CD4-positive, alpha-beta T cell treated with Interferon gamma for 1 hour (primary cell): ENCODE results near the gene PHYHD1.
A peak's percentile ranks its signal among the peaks of the same experiment; 100 is the strongest.

Source experiments
- DNase-seq: peaks from one replicate; pipeline ENCODE4 v3.0.0-alpha.2; 2020

The PHYHD1 gene

DNA sequence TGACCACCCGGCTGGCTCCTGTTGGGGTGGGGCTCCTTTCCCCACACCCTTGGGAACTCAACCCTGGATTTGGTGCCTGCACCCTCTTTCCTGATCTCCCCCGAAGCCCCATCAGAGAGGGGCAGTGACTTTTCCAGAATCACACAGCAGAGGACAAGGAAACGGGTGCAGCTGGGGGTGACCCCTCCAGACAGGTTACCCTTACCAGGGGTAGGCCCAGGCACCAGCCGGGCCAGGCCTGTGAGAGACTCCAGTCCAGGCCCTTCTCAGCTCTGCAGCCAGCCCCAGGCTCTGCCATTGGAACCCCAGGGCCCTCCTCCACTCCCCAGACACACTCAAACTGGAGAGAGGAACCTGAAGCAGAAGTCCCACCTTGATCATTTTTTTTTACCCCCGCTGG lies 19.0 kb upstream of the PHYHD1 start:
- DNase-seq, result no peak

DNA sequence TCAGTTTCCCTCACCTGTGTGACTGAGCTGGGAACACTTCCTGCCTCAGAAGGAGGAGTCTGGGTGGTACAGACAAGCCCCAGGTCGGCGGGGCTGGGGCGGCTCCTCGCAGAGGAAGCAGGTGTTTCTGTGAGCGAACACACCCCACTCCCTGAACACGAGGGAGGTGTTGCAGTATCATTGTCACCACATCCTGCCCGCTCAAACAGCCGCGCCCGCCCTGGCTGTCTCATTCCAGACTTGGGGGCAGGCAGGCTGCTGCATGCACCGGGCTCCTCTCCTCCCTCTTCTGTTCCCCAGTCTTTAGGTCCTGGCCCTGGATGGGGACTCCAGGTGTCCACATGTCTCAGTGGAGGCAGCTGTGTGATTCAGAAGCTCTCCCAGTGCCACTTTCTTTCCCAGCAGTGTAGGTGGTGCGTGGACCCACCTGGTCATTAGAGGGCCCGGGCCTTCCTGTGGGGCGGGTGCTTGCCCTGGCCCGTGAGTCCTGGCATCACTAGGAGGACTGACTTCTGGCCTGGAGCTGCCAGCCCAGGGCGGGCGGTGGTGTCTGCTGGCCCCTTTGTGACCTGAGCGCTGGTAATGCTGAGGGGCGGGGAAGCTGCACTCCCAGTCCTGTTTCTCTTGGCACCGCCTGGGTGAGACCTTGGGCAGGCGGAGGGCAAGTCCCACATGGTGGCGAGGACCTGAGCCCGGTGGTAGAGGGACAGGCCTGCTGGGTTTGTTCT lies 18.3 kb upstream of the PHYHD1 start:
- peak; percentile 85 for DNase-seq

DNA sequence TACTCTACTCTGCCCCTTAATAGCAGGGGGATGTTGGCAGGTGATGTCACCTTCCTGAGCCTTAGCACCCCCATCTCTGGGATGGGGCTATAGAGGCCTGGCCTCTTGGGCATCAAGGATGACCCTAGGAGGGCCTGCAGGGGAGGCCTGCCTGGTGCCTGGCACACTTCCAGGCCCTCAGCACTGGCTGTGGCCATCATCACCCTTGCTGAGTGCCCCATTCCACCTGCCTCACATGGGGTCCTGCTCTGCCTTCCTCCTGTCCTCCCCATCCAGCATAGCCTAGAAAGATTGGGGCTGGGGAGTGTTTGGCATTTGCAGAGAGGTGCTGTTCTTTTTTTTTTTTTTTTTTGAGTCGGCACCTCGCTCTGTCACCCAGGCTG lies 17.7 kb upstream of the PHYHD1 start:
- no peak for DNase-seq

DNA sequence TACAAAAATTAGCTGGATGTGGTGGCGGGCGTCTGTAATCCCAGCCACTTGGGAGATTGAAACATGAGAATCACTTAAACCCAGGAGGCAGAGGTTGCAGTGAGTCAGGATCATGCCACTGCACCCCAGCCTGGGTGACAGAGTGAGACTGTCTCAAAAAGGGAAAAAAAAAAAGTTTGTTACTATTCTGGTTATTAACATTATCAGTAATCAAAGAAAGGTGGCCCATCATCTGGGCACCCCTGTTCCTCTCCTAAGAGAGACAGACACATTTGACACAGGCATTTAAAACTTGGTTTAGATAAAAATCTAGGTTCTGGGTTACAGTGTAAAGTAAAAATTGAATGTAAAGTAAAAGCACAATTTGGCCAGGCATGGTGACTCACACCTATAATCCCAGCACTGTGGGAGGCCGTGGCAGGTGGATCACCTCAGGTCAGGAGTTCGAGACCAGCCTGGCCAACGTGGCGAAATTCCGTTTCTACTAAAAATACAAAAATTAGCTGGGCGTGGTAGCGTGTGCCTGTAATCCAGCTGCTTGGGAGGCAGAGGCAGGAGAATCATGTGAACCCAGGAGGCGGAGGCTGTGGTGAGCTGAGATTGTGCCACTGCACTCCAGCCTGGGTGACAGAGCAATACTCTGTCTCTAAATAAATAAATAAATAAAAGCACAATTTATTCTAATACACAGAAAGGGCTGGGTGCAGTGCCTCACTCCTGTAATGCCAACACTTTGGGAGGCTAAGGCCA lies 16.7 kb upstream of the PHYHD1 start:
- no peak for DNase-seq

DNA sequence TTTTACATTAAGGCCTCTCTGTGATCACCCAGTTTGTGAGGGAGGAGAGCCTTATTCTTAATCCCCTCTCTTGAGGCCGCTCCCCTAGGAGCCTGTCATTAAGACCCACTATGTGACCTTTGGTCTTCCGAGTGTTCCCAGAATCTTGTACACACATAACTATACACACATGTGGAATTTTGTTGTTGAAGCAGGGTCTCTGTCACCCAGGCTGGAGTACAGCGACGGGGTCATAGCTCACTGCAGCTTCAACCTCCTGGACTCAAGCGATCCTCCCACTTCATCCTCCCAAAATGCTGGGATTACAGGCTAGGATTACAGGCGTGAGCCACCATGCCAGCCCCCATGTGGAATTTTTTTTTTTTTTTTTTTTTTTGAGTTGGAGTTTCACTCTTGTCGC lies 14.8 kb upstream of the PHYHD1 start:
- DNase-seq, result no peak

DNA sequence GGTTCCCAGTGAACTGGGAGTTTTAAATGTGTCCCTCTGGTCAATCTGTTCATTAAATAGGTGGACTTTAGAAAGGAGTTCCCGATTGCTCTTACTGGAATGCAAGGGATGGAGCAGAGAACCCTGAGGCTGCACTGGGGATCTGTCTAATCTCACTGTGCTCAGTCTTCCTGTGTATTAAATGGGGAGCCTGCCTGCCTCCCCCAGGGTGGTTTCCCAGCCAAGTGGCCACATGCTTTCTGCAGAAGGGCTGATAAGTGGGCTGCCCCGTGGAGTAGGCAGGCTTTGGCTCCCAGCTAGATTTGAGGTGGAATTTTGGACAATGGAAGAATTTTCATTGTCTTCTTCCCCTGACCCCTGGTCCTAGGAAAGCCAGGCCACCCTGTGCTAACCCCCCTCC lies 14.0 kb upstream of the PHYHD1 start:
- no peak for DNase-seq

DNA sequence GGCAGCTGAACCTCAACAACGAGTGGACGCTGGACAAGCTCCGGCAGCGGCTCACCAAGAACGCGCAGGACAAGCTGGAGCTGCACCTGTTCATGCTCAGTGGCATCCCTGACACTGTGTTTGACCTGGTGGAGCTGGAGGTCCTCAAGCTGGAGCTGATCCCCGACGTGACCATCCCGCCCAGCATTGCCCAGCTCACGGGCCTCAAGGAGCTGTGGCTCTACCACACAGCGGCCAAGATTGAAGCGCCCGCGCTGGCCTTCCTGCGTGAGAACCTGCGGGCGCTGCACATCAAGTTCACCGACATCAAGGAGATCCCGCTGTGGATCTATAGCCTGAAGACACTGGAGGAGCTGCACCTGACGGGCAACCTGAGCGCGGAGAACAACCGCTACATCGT lies 12.4 kb upstream of the PHYHD1 start:
- no peak for DNase-seq

DNA sequence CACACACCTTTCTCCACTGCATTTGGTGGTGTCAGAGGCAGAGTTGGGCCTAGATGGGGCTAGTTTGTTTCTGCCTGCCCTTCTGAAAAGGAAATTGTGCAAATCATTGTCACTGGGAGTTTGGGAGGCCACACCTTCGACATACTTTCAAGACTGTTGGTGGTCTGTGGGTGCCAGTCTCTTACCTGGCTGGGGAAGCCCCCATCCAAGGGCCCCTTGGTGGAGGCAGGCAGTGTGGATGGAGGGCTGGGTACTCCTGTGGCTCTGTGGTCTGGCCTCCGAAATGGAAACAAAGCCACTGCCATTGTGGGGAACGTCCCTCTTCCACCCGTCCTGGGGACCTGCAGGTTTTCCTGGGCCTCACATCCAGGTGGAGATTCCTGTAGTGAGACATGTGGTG lies 10.9 kb upstream of the PHYHD1 start:
- no peak for DNase-seq

DNA sequence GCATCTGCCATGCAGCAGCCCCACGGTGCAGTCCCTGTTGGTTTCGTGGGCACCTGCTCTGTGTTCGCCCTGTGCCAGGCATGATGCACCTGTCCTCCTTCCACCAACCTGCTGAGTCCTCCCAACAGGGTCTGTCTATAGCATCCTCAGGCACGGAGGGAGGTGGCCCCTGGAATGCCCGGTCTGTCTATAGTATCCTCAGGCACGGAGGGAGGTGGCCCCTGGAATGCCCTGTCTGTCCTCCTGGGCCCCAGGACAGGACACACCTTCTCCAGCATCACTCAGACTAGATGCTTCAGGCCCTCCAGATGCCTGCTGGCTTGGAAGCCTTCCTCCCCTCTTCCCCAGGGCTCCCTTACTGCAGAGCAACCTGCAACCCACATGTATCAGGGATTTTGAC lies 9.9 kb upstream of the PHYHD1 start:
- no peak for DNase-seq

DNA sequence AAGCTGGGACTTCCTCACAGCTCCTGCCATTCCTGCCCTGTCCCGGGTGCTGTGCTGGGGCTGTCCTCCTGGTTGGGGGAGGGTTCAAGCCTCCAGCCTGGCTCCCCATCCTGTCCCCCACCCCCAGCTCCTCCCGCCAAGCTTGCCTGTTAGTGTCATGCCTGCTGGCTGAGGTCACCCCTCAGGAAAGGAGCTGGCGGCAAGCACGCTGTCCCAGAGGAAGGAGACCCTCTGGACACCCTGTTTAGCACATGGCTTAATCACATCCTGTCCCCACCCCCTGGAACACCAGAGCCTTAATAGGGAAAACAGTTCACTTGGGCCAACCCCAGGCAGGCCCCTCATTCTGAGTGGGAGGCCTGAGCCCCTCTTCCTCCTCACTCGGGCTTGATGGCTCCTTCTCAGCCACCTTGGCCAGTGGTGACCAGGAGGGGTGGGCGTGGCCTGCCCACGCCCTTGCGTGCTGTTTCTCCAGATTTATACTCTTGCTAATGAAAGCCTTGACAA lies 9.2 kb upstream of the PHYHD1 start:
- DNase-seq, result no peak

DNA sequence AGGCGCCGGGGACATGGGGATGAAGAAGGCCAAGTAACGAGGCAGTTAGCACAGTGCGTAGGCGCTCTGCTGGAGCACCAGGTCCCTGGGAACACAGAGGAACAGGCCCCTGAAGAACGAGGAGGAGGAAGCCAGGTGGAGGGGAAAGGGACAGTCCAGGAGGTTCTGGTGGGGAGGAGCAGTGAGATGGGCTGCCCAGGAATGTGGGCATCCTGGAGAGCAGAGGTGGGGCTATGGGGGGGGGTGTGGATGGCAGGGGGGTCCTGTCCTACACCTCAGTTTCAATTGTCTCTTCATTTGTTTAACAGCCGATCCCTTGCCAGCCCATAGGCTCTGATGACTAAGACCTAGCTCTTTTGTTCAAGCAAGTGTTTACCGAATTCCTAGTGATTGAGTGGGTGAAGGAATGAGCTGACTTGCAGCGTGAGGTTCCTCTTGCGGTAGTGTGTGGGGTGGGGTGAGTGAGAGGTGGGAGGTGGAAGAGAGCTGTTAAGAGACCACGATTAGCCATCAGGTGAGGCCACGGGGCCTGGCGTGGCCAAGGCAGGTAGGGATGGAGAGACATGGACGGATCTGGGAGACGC lies 8.4 kb upstream of the PHYHD1 start:
- no peak for DNase-seq

DNA sequence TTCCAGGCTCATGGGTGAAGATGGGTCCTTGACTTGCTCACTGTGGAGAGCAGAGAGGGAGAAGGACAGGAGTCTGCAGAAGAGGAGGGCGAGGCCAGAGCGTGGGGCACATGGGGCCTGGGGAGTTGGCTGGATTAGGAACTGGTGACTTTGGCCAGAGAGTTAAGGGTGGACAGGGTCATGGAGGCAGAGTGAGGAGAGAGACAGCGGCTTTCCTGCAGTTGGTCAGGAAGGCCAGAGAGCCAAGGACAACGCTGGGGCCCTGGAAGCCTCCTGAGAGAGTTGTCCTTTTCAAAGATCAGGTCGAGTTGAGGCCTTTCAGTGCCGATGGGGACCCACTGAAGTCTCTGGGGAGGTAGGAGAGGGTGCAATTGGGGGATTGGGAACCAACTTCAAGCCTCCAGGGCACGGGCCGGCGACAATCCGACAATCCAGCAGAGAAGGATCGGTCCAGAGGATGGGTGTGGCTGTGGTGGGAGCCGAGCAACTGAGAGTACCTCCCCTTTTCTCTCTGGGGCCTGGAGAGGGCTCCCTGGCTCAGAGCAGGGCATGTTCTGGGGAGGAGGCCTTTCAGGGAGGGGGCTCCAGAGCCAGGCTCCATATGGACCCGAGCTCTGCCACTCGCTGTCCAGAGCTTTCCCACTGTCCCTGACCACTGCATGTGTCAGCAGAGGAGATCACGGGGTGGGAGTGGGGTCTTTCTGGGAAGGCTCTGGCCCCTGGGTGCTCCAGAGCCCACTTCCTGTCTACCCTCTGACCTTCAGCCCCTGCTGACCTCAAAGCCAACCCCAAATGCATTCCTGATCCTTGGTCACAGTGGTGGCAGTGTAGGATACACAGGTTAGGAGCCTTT lies 7.5 kb upstream of the PHYHD1 start:
- no peak for DNase-seq

DNA sequence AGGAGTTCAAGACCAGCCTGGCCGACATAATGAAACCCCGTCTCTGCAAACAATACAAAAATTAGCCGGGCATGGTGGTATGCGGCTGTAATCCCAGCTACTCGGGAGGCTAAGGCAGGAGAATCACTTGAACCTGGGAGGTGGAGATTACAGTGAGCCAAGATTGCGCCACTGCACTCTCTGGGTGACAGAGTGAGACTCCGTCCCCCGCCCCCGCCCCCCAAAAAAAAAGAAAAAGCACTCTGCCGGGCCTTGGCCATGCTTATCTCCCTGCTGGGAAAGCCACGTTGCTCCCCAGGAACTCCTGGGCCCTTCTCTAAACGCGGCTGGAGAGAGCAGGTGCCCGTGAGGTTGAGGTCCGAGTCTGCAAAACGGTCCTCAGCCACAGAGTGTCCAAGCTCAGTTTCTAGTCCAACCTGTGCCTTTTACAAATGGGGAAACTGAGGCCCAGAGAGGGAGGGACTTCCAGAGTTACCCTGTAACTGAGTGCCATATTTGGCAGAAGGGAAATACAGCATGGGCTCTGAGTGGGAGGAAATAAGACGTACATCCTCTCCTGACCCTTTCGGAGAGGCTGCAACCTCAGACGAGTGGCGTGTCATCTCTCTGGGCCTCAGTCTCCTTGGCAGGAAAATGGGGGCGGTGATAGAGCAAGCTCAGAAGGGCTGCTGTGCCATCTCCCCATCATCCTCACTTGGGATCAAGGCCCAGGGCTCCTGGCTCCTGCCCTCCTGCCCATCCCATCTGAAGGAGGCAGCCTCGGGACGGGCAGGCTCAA lies 6.6 kb upstream of the PHYHD1 start:
- DNase-seq, result no peak

DNA sequence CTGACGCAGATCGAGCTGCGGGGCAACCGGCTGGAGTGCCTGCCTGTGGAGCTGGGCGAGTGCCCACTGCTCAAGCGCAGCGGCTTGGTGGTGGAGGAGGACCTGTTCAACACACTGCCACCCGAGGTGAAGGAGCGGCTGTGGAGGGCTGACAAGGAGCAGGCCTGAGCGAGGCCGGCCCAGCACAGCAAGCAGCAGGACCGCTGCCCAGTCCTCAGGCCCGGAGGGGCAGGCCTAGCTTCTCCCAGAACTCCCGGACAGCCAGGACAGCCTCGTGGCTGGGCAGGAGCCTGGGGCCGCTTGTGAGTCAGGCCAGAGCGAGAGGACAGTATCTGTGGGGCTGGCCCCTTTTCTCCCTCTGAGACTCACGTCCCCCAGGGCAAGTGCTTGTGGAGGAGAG lies 4.6 kb upstream of the PHYHD1 start:
- DNase-seq, result no peak

DNA sequence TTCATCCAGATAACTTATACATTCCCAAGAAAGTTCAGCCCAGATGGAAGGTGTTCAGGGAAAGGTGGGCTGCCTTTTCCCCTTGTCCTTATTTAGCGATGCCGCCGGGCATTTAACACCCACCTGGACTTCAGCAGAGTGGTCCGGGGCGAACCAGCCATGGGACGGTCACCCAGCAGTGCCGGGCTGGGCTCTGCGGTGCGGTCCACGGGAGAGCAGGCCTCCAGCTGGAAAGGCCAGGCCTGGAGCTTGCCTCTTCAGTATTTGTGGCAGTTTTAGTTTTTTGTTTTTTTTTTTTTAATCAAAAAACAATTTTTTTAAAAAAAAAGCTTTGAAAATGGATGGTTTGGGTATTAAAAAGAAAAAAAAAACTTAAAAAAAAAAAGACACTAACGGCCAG lies 4.0 kb upstream of the PHYHD1 start:
- no peak for DNase-seq

DNA sequence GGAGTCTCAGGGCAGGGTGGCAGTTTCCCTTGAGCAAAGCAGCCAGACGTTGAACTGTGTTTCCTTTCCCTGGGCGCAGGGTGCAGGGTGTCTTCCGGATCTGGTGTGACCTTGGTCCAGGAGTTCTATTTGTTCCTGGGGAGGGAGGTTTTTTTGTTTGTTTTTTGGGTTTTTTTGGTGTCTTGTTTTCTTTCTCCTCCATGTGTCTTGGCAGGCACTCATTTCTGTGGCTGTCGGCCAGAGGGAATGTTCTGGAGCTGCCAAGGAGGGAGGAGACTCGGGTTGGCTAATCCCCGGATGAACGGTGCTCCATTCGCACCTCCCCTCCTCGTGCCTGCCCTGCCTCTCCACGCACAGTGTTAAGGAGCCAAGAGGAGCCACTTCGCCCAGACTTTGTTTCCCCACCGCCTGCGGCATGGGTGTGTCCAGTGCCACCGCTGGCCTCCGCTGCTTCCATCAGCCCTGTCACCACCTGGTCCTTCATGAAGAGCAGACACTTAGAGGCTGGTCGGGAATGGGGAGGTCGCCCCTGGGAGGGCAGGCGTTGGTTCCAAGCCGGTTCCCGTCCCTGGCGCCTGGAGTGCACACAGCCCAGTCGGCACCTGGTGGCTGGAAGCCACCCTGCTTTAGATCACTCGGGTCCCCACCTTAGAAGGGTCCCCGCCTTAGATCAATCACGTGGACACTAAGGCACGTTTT lies 3.5 kb upstream of the PHYHD1 start:
- no peak for DNase-seq

DNA sequence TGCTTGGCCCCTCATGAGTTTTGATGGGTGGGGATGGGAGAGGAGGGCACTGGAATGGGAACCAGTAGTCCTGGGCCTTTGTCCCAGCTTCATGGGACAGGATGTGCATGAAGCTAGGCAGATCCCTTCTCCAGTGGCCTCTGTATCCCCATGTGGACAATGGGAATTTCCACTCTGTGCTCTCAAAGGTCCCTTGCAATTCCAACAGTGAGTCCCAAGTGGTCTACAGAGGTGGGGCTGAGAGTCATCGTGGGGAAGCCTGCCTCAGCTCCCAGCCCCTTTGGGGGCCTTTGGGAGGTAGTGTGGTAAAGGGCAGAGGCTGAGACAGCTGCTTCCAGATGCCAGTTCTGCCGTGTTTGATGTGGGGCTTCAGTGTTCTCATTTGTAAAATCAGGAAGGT lies 1.9 kb upstream of the PHYHD1 start:
- DNase-seq, result no peak

DNA sequence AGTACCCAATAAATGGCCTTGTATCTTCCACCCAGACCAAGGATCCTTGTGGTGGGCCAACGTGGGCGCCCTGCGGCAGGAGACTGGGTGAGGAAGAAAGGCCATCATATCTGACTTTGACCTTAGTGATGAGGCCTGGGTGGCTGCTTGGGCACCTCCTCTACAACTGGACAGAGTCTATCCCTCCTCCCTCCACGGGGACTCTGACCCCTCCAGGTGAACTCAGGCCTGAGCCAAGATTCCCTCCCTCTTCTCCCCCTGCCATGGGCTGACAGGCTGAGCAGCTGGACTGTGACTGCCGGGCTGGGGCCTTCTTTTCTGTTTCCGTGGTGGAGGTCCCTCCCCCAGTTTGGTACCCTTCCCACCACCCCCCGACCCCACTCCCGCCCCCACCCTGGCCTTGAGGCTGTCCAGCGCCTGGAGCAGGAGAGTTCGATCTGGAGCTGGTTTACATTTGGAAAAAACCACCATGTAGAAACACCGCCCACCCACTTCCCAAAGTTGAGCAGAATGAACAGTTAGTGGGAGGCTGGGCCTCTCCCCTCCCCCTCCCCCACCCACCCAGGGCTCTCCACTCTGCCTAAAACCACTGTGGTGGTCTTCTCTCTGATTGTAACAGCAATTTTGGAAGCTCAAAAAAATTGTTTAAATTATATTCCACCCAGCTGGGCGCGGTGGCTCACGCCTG lies 1.2 kb upstream of the PHYHD1 start:
- DNase-seq, result no peak

DNA sequence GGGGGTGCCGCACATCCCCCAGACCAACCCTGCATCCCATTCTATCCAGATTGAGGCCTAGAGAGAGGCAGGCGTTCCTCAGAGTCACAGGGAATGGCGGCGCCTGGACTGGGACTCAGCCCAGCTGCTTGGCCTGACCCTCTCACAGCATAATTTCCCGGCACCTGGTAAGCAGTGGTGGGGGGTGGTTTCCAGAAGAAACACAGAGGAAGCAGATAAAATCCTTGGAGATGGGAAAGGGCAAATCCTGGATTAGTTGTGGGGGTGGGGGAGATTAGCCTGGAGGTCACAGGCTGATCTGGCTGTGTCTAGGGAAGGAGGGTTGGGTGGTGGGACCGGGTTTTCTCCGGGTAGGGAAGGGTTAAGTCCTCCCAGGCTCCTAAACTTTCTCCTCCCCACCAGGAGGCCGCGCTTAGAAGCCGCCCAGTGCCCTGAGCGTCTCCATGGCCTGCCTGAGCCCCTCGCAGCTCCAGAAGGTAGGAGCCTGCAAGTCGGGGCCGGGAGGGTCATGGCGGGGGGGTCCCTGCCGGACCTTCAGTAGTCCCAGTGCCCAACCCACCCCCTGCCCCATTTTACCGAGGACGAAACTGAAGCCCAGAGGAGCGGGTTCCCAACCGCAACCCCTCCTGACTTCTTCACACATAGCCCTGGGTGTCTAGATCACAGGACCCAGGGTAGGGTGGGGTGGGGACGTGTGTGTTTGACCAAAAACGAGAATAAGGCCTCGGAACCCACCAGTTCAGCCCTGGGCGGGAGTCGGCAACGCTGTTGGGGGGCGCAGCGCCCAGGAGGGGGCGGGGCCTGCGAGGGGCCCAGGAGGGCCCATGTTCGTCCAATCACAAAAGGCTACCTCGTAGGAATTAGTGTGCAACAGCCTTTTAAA lies 1.3 kb downstream of the PHYHD1 start:
- DNase-seq, result no peak

DNA sequence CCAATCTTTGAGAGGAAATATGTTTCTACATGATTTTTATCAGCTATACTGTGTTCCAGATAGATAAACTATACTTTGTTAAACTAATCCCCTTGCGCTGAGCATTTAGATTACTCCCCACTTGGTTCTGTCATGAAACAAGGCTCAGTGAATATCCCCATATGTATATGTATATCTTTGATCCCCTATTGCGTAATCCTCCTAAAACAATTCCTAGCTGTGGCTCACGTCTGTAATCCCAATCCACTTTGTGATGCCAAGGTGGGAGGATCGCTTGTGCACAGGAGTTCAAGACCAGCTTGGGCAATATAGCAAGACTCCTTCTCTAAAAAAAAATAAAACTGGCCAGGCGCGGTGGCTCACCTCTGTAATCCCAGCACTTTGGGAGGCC lies 2.7 kb downstream of the PHYHD1 start:
- no peak for DNase-seq
